NOMO-1 (cell line): ENCODE data around the gene TMEM202.
"Not testable (repeated sequence)": the region's sequence is repeated elsewhere in the genome, so short reads cannot be mapped to it uniquely, and the experiment has no call there.

Experiments used
- DNase-seq, 2 experiments: peaks; one replicate each; lab custom pipeline; 2025; ENCODE audit not compliant: unreplicated experiment in 2 of 2; lab: John Stamatoyannopoulos, UW

TMEM202 gene

GRCh38 chr15:72397796-72398588 is at the start of gene TMEM202:
Gene TMEM202 (plus strand): TSS chr15:72398305. CDS start chr15:72398327, 22 bp downstream.
- peak; percentile 35 to 57 for DNase-seq

GRCh38 chr15:72353266-72353665 is 44.8 kb upstream of the TMEM202 start:
- DNase-seq = no peak

GRCh38 chr15:72354496-72354895 is 43.6 kb upstream of the TMEM202 start:
- no peak for DNase-seq

- DNase-seq = no peak
Observed at GRCh38 chr15:72358121-72358520, 40.0 kb upstream of the TMEM202 start.

- DNase-seq = no peak
Observed at GRCh38 chr15:72358650-72359171, 39.4 kb upstream of the TMEM202 start.

- no peak for DNase-seq
Observed at GRCh38 chr15:72361176-72361575, 36.9 kb upstream of the TMEM202 start.

GRCh38 chr15:72365844-72366243 is 32.3 kb upstream of the TMEM202 start:
- DNase-seq = peak; percentile 79 to 86

- DNase-seq = peak; percentile 53 to 77
Observed at GRCh38 chr15:72368325-72368724, 29.8 kb upstream of the TMEM202 start.

- peak; percentile 76 to 77 for DNase-seq
Observed at GRCh38 chr15:72368899-72369298, 29.2 kb upstream of the TMEM202 start.

- peak; percentile 67 to 82 for DNase-seq
Observed at GRCh38 chr15:72369964-72370363, 28.1 kb upstream of the TMEM202 start.

GRCh38 chr15:72372361-72372760 is 25.7 kb upstream of the TMEM202 start:
- no peak for DNase-seq

GRCh38 chr15:72375501-72375845 is 22.6 kb upstream of the TMEM202 start:
- peak in 1 of 2 experiments; percentile 45 for DNase-seq

- DNase-seq = peak; percentile 82 to 90
Observed at GRCh38 chr15:72375846-72376581, 22.1 kb upstream of the TMEM202 start, which contains the start of gene HEXA. Gene HEXA (minus strand): TSS chr15:72376014. CDS start chr15:72375972, 42 bp downstream.

GRCh38 chr15:72377331-72377730 is 20.8 kb upstream of the TMEM202 start:
- no peak for DNase-seq

- not testable (repeated sequence) for DNase-seq
Observed at GRCh38 chr15:72379106-72379505, 19.0 kb upstream of the TMEM202 start.

GRCh38 chr15:72379856-72380430 is 18.2 kb upstream of the TMEM202 start:
- DNase-seq = no peak

- DNase-seq = no peak
Observed at GRCh38 chr15:72380743-72381142, 17.4 kb upstream of the TMEM202 start.

GRCh38 chr15:72382146-72382545 is 16.0 kb upstream of the TMEM202 start:
- no peak for DNase-seq

GRCh38 chr15:72387741-72388140 is 10.4 kb upstream of the TMEM202 start:
- DNase-seq = no peak

- DNase-seq = no peak
Observed at GRCh38 chr15:72389231-72389630, 8.9 kb upstream of the TMEM202 start.

- not testable (repeated sequence) for DNase-seq
Observed at GRCh38 chr15:72396331-72396730, 1.8 kb upstream of the TMEM202 start.
